ENCODE data around the gene TTC22.

Gene TTC22

DNA sequence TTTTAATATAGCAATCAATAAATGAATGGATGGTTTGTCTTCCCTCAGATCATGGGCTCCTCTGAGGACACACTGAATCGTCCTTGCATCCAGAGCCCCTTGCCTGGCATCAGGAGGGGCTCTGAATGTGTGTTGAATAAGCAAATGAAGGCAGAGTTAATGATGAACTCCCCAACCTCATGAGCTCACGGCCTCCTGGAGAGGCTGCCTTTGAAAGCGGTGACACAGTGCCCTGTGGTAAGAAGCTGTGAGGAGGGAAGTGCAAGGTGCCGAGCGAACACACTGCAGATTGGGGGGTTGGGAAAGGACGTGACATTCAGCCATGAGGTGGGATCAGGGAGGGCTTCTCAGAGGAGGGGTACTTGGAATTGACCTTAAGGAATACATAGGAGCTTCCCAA lies 33.6 kb downstream of the TTC22 start:
- no peaks in the 10 kb centered on the region for H3K36me3 ChIP-seq (ENCODE audit: insufficient read depth, low read length)
- no peak overlapping the region for H3K9ac ChIP-seq (ENCODE audit: low read depth, low read length, poor library complexity, severe bottlenecking)
- no peak for TF ChIP-seq EZH2phosphoT487 (IDR thresholded peaks at IDR 0.05; ENCODE audit: borderline replicate concordance)
- TF ChIP-seq, protein P1, sequence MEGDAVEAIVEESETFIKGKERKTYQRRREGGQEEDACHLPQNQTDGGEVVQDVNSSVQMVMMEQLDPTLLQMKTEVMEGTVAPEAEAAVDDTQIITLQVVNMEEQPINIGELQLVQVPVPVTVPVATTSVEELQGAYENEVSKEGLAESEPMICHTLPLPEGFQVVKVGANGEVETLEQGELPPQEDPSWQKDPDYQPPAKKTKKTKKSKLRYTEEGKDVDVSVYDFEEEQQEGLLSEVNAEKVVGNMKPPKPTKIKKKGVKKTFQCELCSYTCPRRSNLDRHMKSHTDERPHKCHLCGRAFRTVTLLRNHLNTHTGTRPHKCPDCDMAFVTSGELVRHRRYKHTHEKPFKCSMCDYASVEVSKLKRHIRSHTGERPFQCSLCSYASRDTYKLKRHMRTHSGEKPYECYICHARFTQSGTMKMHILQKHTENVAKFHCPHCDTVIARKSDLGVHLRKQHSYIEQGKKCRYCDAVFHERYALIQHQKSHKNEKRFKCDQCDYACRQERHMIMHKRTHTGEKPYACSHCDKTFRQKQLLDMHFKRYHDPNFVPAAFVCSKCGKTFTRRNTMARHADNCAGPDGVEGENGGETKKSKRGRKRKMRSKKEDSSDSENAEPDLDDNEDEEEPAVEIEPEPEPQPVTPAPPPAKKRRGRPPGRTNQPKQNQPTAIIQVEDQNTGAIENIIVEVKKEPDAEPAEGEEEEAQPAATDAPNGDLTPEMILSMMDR (conservative IDR thresholded peaks at IDR 0.05; ENCODE audit: low read length) = no peak
- H3K9me3 ChIP-seq (ENCODE audit: insufficient read depth, low read depth, low read length) = no peaks in the 10 kb centered on the region
- H3F3A ChIP-seq (ENCODE audit: low read depth) = no peaks in the 10 kb centered on the region
- H3K79me2 ChIP-seq (ENCODE audit: insufficient read depth, low read length) = peaks cover 17% of the 10 kb centered on the region
- no peak overlapping the region for H3K4me3 ChIP-seq (ENCODE audit: low read length, poor library complexity, severe bottlenecking)
- H4K20me1 ChIP-seq (ENCODE audit: insufficient read depth, low read length, poor library complexity, severe bottlenecking) = no peaks in the 10 kb centered on the region
- H3K4me2 ChIP-seq (ENCODE audit: low read depth, low read length, poor library complexity, severe bottlenecking) = no peak overlapping the region
- H3K4me1 ChIP-seq (ENCODE audit: insufficient read depth, low read length, poor library complexity, severe bottlenecking) = peaks cover 16% of the 10 kb centered on the region
- H3K9me2 ChIP-seq (replicated peaks; ENCODE audit: low read depth, low read length) = no peaks in the 10 kb centered on the region
- no peaks in the 10 kb centered on the region for H3K27me3 ChIP-seq (ENCODE audit: insufficient read depth, low read length, poor library complexity, severe bottlenecking)
- H2AFZ ChIP-seq (ENCODE audit: low read length) = no peak overlapping the region

DNA sequence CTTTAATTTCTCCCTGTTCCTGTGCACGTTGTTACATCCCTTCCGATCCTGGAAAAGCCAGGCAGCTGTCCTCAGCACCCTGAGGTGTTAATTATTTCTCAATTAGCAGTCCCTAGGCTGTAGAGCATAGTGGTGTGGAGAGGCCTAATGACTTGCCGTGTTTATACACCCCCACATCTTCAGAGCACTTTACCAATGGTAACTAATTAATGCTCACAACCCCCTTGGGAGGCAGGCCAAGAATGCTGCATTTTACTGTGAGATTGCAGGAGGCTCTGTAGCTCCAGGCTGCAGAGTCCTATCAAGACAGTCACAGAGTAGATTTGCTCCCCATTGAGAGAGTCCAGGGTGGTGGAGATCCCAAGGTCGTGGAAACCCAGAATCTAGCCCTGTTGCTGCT lies 34.4 kb downstream of the TTC22 start:
- Histone ChIP-seq H3K36me3 (ENCODE audit: insufficient read depth, low read length) (no peaks in the 10 kb centered on the region), H3K4me2 (ENCODE audit: low read depth, low read length, poor library complexity, severe bottlenecking) (no peak overlapping the region), H4K20me1 (ENCODE audit: insufficient read depth, low read length, poor library complexity, severe bottlenecking) (no peaks in the 10 kb centered on the region), H3F3A (ENCODE audit: low read depth) (no peaks in the 10 kb centered on the region), H3K79me2 (ENCODE audit: insufficient read depth, low read length) (peaks cover 17% of the 10 kb centered on the region), H2AFZ (ENCODE audit: low read length) (no peak overlapping the region), H3K27me3 (ENCODE audit: insufficient read depth, low read length, poor library complexity, severe bottlenecking) (no peaks in the 10 kb centered on the region), H3K4me3 (ENCODE audit: low read length, poor library complexity, severe bottlenecking) (no peak overlapping the region), H3K9me2 (replicated peaks; ENCODE audit: low read depth, low read length) (no peaks in the 10 kb centered on the region), H3K9me3 (ENCODE audit: insufficient read depth, low read depth, low read length) (no peaks in the 10 kb centered on the region), H3K9ac (ENCODE audit: low read depth, low read length, poor library complexity, severe bottlenecking) (no peak overlapping the region), H3K4me1 (ENCODE audit: insufficient read depth, low read length, poor library complexity, severe bottlenecking) (peaks cover 16% of the 10 kb centered on the region)
- TF ChIP-seq, protein P1 (conservative IDR thresholded peaks at IDR 0.05; ENCODE audit: low read length) = no peak
- no peak for TF ChIP-seq EZH2phosphoT487 (IDR thresholded peaks at IDR 0.05; ENCODE audit: borderline replicate concordance)

DNA sequence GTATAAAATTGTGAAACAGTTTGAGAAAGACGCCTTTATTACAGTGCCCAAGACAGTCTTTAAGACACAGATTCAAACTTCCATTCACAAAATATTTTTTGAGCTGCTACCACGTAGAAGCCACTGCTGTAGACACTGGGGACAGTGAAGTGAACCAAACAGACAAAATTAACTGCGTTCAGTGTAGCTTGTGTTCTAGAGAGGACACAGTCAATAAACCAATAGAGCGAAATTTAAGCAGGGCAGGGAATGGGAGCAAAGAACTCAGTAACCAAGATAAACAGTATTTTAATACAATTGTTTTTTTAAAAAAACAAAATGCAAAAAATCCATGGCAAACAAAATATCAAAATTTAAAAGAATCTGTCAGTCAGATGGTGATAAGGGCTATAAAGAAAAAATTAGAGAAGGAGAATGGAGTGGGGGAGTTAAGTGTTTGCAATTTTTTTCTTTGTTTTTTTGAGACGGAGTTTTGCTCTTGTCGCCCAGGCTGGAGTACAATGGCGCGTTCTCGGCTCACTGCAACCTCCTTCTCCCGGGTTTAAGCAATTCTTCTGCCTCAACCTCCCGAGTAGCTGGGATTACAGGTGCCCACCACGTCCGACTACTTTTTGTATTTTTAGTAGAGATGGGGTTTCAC lies 36.1 kb downstream of the TTC22 start:
- H3K36me3 ChIP-seq (ENCODE audit: insufficient read depth, low read length) = no peaks in the 10 kb centered on the region
- H4K20me1 ChIP-seq (ENCODE audit: insufficient read depth, low read length, poor library complexity, severe bottlenecking) = no peaks in the 10 kb centered on the region
- H2AFZ ChIP-seq (ENCODE audit: low read length) = peak overlapping the region; percentile 94
- H3K9me3 ChIP-seq (ENCODE audit: insufficient read depth, low read depth, low read length) = no peaks in the 10 kb centered on the region
- H3K4me1 ChIP-seq (ENCODE audit: insufficient read depth, low read length, poor library complexity, severe bottlenecking) = peaks cover 16% of the 10 kb centered on the region
- TF ChIP-seq EZH2phosphoT487 (IDR thresholded peaks at IDR 0.05; ENCODE audit: borderline replicate concordance) = no peak
- TF ChIP-seq, protein P1 (conservative IDR thresholded peaks at IDR 0.05; ENCODE audit: low read length) = no peak
- H3K9ac ChIP-seq (ENCODE audit: low read depth, low read length, poor library complexity, severe bottlenecking) = peak overlapping the region; percentile 51
- H3F3A ChIP-seq (ENCODE audit: low read depth) = no peaks in the 10 kb centered on the region
- no peaks in the 10 kb centered on the region for H3K9me2 ChIP-seq (replicated peaks; ENCODE audit: low read depth, low read length)
- H3K27me3 ChIP-seq (ENCODE audit: insufficient read depth, low read length, poor library complexity, severe bottlenecking) = no peaks in the 10 kb centered on the region
- H3K4me3 ChIP-seq (ENCODE audit: low read length, poor library complexity, severe bottlenecking) = peak overlapping the region; percentile 74
- H3K4me2 ChIP-seq (ENCODE audit: low read depth, low read length, poor library complexity, severe bottlenecking) = peak overlapping the region; percentile 81
- H3K79me2 ChIP-seq (ENCODE audit: insufficient read depth, low read length) = peaks cover 17% of the 10 kb centered on the region
